ENCODE results near the gene NPHP1.

- TF ChIP-seq CTCF (IDR thresholded peaks at IDR 0.05) (no peak), POLR2A (IDR thresholded peaks at IDR 0.05) (no peak)
Measured at GRCh38 chr2:110153416-110153815, 51.4 kb downstream of the NPHP1 start.
